HepG2 (cell line): ENCODE measurements around the gene MORN5. TPM values are rescaled to one million over a fixed set of nuclear protein-coding genes. Genes with fewer than 3 reads are reported as not detected.

Experiments
- ATM ChIP-seq: fragments of 450-650 bp; IDR thresholded peaks from 2 replicates; pipeline ENCODE4 v1.7.1; 2017; ENCODE audit warnings: mild to moderate bottlenecking, borderline replicate concordance
- ELF1 ChIP-seq: sonication (generic); formaldehyde crosslinking; IDR thresholded peaks from 2 replicates; pipeline ENCODE4 v1.4.0; 2020; ENCODE audit warnings: missing genetic modification reagents
- FOSL2 ChIP-seq: sonication (generic); formaldehyde crosslinking; IDR thresholded peaks from 2 replicates; pipeline ENCODE4 v1.4.0; 2020; ENCODE audit warnings: missing genetic modification reagents
- MAFG ChIP-seq: sonication (generic); formaldehyde crosslinking; IDR thresholded peaks from 2 replicates; pipeline ENCODE4 v1.5.1; 2020; ENCODE audit warnings: mild to moderate bottlenecking, missing genetic modification reagents
- MTF2 ChIP-seq: sonication (generic); formaldehyde crosslinking; IDR thresholded peaks from 2 replicates; pipeline ENCODE4 v1.5.0; 2020; ENCODE audit warnings: missing genetic modification reagents, borderline replicate concordance
- NFATC3 ChIP-seq: sonication (generic); formaldehyde crosslinking; IDR thresholded peaks from 2 replicates; pipeline ENCODE4 v1.5.1; 2020; ENCODE audit warnings: mild to moderate bottlenecking, missing genetic modification reagents
- PPARG ChIP-seq: conservative IDR thresholded peaks from 2 replicates; pipeline ENCODE4 v1.6.1; 2016; ENCODE audit warnings: missing biosample characterization, missing genetic modification reagents
- RCOR2 ChIP-seq: IDR thresholded peaks from 2 replicates; pipeline ENCODE4 v1.6.1; 2016; ENCODE audit warnings: missing biosample characterization, missing genetic modification reagents
- TMF1 ChIP-seq: sonication (generic); formaldehyde crosslinking; IDR thresholded peaks from 2 replicates; pipeline ENCODE4 v1.8.1; 2022; ENCODE audit warnings: low read depth, missing genetic modification reagents
- WIZ ChIP-seq: sonication (generic); formaldehyde crosslinking; IDR thresholded peaks from 2 replicates; pipeline ENCODE4 v1.5.1; 2020; ENCODE audit warnings: mild to moderate bottlenecking, missing genetic modification reagents
- ZNF282 ChIP-seq: fragments of 450-650 bp; IDR thresholded peaks from 2 replicates; pipeline ENCODE4 v1.6.1; 2018; ENCODE audit not compliant: partially characterized antibody
- ZNF468 ChIP-seq: sonication (generic); formaldehyde crosslinking; IDR thresholded peaks from 2 replicates; pipeline ENCODE4 v1.8.0; 2022; ENCODE audit warnings: mild to moderate bottlenecking, moderate library complexity, missing genetic modification reagents
- ZNF549 ChIP-seq: sonication (generic); formaldehyde crosslinking; IDR thresholded peaks from 2 replicates; pipeline ENCODE4 v1.5.0; 2020; ENCODE audit warnings: missing genetic modification reagents
- ZNF605 ChIP-seq: sonication (generic); formaldehyde crosslinking; IDR thresholded peaks from 2 replicates; pipeline ENCODE4 v1.8.0; 2022; ENCODE audit warnings: mild to moderate bottlenecking, missing genetic modification reagents
- ZSCAN21 ChIP-seq: sonication (generic); formaldehyde crosslinking; IDR thresholded peaks from 2 replicates; pipeline ENCODE4 v1.8.0; 2022; ENCODE audit warnings: mild to moderate bottlenecking, missing genetic modification reagents, moderate library complexity, borderline replicate concordance
- polyA plus RNA-seq, 8 experiments: library from polyadenylated mRNA; depleted of rRNA in 3 of 8; stranded (reverse) in 7 of 8; unstranded in 1 of 8; fragments of >200 nt; fragmentation: Illumina TruSeq in 4 of 8; extraction: Trizol in 4 of 8; gene quantifications; 2 replicates each; pipeline versions ENCODE4 v1.2.1 to v1.2.3, GENCODE V29; 2011 to 2016; ENCODE audit warnings: low read depth in 4 of 8, missing spikeins in 1 of 8, mixed read lengths in 1 of 8; ENCODE audit not compliant: insufficient read depth in 1 of 8
- total RNA-seq, 5 experiments: library from RNA; depleted of rRNA; stranded (reverse); fragments of >200 nt; fragmentation: Illumina TruSeq; extraction: Trizol; gene quantifications; 2 replicates each; pipeline ENCODE4 v1.2.3, GENCODE V29; 2016; ENCODE audit warnings: low read depth in 1 of 5
- TF ChIP-seq, protein P1 (sequence below): sonication (generic); formaldehyde crosslinking; IDR thresholded peaks from 2 replicates; pipeline ENCODE4 v1.4.0; 2020; ENCODE audit warnings: low read depth, missing genetic modification reagents
- TF ChIP-seq, protein P2 (sequence below): sonication (generic); formaldehyde crosslinking; IDR thresholded peaks from 2 replicates; pipeline ENCODE4 v1.9.0; 2022; ENCODE audit warnings: missing genetic modification reagents, mild to moderate bottlenecking, borderline replicate concordance
- TF ChIP-seq, protein P3 (sequence below): sonication (generic); formaldehyde crosslinking; IDR thresholded peaks from 2 replicates; pipeline ENCODE4 v1.5.1; 2020; ENCODE audit warnings: mild to moderate bottlenecking, missing genetic modification reagents, borderline replicate concordance
- TF ChIP-seq, protein P4 (sequence below): IDR thresholded peaks from 2 replicates; pipeline ENCODE4 v1.6.1; 2016; ENCODE audit warnings: missing genetic modification reagents, missing compliant biosample characterization

Gene MORN5
- total and polyA plus RNA-seq, 2 of the 13 experiments (the other 11 are each of a cell fraction or from before 2014, with no cell fraction given), result not detected

DNA sequence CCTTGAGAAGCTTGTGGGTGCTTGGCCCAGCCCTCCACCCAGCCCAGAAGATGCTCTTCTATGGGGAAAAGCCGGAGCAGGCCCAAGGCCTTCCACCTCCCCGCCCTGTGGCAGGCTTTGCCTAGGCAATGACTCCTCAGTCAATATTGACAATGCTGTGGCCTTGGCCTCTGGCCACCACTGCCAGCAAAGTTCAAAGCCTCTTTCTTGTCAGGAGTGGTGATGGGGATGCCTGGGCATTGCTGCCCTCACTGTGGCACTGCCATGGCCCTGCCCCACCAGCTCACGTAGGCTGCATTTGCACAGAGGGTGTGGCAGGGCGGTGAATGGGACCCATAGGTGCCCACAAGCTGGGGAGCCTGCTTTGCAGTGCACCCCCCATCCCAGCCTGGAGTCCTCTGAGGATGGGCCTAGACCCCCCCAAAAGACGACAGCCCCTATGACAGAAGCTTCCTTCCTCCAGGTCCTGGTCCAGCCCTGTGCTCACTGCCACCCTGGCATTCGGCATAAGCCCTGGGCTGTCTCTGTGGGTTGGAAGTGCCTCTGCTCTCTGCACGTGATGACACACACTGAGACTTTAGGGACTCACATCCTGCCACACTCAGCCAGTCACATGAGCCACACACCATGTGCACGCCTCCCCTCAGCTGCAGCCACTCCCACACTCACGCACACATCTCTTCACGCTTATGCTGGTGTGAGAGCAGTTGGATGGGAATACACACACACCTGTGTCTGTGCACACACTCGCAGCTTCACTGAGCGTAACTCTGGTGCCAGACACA lies 31.1 kb downstream of the MORN5 start (continued):
- TF ChIP-seq, protein P1, sequence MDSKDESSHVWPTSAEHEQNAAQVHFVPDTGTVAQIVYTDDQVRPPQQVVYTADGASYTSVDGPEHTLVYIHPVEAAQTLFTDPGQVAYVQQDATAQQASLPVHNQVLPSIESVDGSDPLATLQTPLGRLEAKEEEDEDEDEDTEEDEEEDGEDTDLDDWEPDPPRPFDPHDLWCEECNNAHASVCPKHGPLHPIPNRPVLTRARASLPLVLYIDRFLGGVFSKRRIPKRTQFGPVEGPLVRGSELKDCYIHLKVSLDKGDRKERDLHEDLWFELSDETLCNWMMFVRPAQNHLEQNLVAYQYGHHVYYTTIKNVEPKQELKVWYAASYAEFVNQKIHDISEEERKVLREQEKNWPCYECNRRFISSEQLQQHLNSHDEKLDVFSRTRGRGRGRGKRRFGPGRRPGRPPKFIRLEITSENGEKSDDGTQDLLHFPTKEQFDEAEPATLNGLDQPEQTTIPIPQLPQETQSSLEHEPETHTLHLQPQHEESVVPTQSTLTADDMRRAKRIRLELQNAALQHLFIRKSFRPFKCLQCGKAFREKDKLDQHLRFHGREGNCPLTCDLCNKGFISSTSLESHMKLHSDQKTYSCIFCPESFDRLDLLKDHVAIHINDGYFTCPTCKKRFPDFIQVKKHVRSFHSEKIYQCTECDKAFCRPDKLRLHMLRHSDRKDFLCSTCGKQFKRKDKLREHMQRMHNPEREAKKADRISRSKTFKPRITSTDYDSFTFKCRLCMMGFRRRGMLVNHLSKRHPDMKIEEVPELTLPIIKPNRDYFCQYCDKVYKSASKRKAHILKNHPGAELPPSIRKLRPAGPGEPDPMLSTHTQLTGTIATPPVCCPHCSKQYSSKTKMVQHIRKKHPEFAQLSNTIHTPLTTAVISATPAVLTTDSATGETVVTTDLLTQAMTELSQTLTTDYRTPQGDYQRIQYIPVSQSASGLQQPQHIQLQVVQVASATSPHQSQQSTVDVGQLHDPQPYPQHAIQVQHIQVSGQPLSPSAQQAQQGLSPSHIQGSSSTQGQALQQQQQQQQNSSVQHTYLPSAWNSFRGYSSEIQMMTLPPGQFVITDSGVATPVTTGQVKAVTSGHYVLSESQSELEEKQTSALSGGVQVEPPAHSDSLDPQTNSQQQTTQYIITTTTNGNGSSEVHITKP (CRISPR knock-in tag), result no peak
- TF ChIP-seq ATM (no peak), ZNF605 (CRISPR knock-in tag) (no peak), ZSCAN21 (peak; percentile 29; the same call in 1 of the 2 replicates), ZNF468 (no peak), MAFG (CRISPR knock-in tag) (no peak), FOSL2 (CRISPR knock-in tag) (peak; percentile 84), MTF2 (CRISPR knock-in tag) (no peak), RCOR2 (peak; percentile 77), TMF1 (no peak), ELF1 (CRISPR knock-in tag) (no peak), ZNF549 (CRISPR knock-in tag) (no peak), WIZ (CRISPR knock-in tag) (no peak), NFATC3 (CRISPR knock-in tag) (no peak), ZNF282 (no peak), PPARG (CRISPR knock-in tag) (peak; percentile 73; the same call in 1 of the 2 replicates)
- TF ChIP-seq, protein P2, sequence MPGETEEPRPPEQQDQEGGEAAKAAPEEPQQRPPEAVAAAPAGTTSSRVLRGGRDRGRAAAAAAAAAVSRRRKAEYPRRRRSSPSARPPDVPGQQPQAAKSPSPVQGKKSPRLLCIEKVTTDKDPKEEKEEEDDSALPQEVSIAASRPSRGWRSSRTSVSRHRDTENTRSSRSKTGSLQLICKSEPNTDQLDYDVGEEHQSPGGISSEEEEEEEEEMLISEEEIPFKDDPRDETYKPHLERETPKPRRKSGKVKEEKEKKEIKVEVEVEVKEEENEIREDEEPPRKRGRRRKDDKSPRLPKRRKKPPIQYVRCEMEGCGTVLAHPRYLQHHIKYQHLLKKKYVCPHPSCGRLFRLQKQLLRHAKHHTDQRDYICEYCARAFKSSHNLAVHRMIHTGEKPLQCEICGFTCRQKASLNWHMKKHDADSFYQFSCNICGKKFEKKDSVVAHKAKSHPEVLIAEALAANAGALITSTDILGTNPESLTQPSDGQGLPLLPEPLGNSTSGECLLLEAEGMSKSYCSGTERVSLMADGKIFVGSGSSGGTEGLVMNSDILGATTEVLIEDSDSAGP (CRISPR knock-in tag), result peak; percentile 26; the same call in 1 of the 2 replicates
- TF ChIP-seq, protein P3, sequence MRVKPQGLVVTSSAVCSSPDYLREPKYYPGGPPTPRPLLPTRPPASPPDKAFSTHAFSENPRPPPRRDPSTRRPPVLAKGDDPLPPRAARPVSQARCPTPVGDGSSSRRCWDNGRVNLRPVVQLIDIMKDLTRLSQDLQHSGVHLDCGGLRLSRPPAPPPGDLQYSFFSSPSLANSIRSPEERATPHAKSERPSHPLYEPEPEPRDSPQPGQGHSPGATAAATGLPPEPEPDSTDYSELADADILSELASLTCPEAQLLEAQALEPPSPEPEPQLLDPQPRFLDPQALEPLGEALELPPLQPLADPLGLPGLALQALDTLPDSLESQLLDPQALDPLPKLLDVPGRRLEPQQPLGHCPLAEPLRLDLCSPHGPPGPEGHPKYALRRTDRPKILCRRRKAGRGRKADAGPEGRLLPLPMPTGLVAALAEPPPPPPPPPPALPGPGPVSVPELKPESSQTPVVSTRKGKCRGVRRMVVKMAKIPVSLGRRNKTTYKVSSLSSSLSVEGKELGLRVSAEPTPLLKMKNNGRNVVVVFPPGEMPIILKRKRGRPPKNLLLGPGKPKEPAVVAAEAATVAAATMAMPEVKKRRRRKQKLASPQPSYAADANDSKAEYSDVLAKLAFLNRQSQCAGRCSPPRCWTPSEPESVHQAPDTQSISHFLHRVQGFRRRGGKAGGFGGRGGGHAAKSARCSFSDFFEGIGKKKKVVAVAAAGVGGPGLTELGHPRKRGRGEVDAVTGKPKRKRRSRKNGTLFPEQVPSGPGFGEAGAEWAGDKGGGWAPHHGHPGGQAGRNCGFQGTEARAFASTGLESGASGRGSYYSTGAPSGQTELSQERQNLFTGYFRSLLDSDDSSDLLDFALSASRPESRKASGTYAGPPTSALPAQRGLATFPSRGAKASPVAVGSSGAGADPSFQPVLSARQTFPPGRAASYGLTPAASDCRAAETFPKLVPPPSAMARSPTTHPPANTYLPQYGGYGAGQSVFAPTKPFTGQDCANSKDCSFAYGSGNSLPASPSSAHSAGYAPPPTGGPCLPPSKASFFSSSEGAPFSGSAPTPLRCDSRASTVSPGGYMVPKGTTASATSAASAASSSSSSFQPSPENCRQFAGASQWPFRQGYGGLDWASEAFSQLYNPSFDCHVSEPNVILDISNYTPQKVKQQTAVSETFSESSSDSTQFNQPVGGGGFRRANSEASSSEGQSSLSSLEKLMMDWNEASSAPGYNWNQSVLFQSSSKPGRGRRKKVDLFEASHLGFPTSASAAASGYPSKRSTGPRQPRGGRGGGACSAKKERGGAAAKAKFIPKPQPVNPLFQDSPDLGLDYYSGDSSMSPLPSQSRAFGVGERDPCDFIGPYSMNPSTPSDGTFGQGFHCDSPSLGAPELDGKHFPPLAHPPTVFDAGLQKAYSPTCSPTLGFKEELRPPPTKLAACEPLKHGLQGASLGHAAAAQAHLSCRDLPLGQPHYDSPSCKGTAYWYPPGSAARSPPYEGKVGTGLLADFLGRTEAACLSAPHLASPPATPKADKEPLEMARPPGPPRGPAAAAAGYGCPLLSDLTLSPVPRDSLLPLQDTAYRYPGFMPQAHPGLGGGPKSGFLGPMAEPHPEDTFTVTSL (CRISPR knock-in tag), result peak; percentile 38; the same call in 1 of the 2 replicates
- TF ChIP-seq, protein P4, sequence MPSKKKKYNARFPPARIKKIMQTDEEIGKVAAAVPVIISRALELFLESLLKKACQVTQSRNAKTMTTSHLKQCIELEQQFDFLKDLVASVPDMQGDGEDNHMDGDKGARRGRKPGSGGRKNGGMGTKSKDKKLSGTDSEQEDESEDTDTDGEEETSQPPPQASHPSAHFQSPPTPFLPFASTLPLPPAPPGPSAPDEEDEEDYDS (CRISPR knock-in tag), result no peak
